ENCODE data around the gene ARSJ.

GRCh38 chr4:113882668-113883067 is 96.8 kb downstream of the ARSJ start:
- TF ChIP-seq CTCF (IDR thresholded peaks at IDR 0.05) (no peak), POLR2A (IDR thresholded peaks at IDR 0.05) (no peak)

Data from Peyer's patch (tissue), 4 donors.